IPS DF 4.7 (cell line): ENCODE results near the gene PDGFD.
"Not testable (repeated sequence)": the region's sequence is repeated elsewhere in the genome, so short reads cannot be mapped to it uniquely, and the experiment has no call there.

Experiments
- DNase-seq: peaks from one replicate; pipeline ENCODE4 v3.0.0-alpha.2; 2013; ENCODE audit warnings: low spot score; ENCODE audit errors: extremely low read depth

PDGFD gene

GRCh38 chr11:104055596-104055995 is 108.4 kb downstream of the PDGFD start:
- no peak for DNase-seq

GRCh38 chr11:104054911-104055529 is 108.9 kb downstream of the PDGFD start:
- no peak for DNase-seq

GRCh38 chr11:104053743-104054478 is 110.0 kb downstream of the PDGFD start:
- no peak for DNase-seq

GRCh38 chr11:104051778-104052177 is 112.2 kb downstream of the PDGFD start:
- no peak for DNase-seq

- no peak for DNase-seq
Observed at GRCh38 chr11:104049116-104049515, 114.8 kb downstream of the PDGFD start.

GRCh38 chr11:104046858-104047257 is 117.1 kb downstream of the PDGFD start:
- not testable (repeated sequence) for DNase-seq

- no peak for DNase-seq
Observed at GRCh38 chr11:104046331-104046730, 117.6 kb downstream of the PDGFD start.

GRCh38 chr11:104043678-104044239 is 120.2 kb downstream of the PDGFD start:
- no peak for DNase-seq

- no peak for DNase-seq
Observed at GRCh38 chr11:104043142-104043541, 120.8 kb downstream of the PDGFD start.

- no peak for DNase-seq
Observed at GRCh38 chr11:104041792-104042191, 122.2 kb downstream of the PDGFD start.

GRCh38 chr11:104036995-104037394 is 127.0 kb downstream of the PDGFD start:
- DNase-seq: no peak

GRCh38 chr11:104036588-104036987 is 127.4 kb downstream of the PDGFD start, which contains the start of gene DDI1:
DDI1 (plus strand) TSS chr11:104036640; CDS start chr11:104036823, 183 bp downstream.
- DNase-seq: no peak

- no peak for DNase-seq
Observed at GRCh38 chr11:104033561-104033960, 130.4 kb downstream of the PDGFD start.

- no peak for DNase-seq
Observed at GRCh38 chr11:104033134-104033533, 130.8 kb downstream of the PDGFD start.

GRCh38 chr11:104028476-104029263 is 135.3 kb downstream of the PDGFD start:
- no peak for DNase-seq

- no peak for DNase-seq
Observed at GRCh38 chr11:104024572-104024971, 139.4 kb downstream of the PDGFD start.

GRCh38 chr11:104015649-104016415 is 148.1 kb downstream of the PDGFD start:
- DNase-seq: no peak

- DNase-seq: no peak
Observed at GRCh38 chr11:104011044-104011443, 152.9 kb downstream of the PDGFD start.

- DNase-seq: no peak
Observed at GRCh38 chr11:104009744-104010143, 154.2 kb downstream of the PDGFD start.

- no peak for DNase-seq
Observed at GRCh38 chr11:104005234-104005855, 158.6 kb downstream of the PDGFD start.

- DNase-seq: no peak
Observed at GRCh38 chr11:104003491-104003890, 160.5 kb downstream of the PDGFD start.
